HG03521 (cell line): ENCODE results near the gene SVEP1.
"Not testable (repeated sequence)": the region's sequence is repeated elsewhere in the genome, so short reads cannot be mapped to it uniquely, and the experiment has no call there.

Source experiments
- ATAC-seq: cut with Tn5 transposase; IDR thresholded peaks from one replicate; pipeline ENCODE4 v1.9.1; 2021; ENCODE audit warnings: mild to moderate bottlenecking, moderate library complexity; ENCODE audit not compliant: unreplicated experiment

The SVEP1 gene

DNA sequence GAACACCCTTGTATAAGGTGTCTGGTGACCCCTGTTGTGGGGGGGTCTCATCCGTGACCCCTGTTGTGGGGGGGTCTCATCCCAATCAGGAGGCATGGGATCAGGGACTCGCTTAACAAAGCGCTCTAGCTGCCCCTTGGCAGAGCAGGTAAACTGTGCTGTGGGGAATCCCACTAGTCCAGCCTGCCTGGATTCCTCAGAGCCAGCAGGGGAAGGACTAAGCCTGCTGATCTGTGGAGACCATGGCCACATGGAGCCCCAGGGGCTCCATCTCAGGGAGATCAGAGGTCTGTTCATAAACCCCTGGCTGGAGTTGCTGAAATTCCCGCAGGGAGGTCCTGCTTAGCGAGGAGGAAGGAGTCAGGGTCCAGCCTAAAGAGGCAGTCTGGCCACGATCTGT is 196.1 kb downstream of the SVEP1 start:
- ATAC-seq, result no peak

DNA sequence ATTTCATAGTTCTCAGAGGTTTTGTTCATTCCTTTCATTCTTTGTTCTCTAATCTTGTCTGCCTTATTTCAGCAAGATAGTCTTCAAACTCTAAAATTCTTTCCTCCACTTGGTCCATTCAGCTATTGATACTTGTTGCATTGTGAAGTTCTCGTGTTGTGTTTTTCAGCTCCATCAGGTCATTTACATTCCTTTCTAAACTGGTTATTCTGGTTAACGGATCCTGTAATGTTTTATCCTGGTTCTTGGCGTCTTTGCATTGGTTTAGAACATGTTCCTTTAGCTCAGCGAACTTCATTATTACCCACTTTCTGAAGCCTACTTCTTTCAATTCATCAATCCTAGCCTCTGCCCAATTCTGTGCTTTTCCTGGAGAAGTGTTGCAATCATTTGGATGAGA is 196.8 kb downstream of the SVEP1 start:
- no peak for ATAC-seq

DNA sequence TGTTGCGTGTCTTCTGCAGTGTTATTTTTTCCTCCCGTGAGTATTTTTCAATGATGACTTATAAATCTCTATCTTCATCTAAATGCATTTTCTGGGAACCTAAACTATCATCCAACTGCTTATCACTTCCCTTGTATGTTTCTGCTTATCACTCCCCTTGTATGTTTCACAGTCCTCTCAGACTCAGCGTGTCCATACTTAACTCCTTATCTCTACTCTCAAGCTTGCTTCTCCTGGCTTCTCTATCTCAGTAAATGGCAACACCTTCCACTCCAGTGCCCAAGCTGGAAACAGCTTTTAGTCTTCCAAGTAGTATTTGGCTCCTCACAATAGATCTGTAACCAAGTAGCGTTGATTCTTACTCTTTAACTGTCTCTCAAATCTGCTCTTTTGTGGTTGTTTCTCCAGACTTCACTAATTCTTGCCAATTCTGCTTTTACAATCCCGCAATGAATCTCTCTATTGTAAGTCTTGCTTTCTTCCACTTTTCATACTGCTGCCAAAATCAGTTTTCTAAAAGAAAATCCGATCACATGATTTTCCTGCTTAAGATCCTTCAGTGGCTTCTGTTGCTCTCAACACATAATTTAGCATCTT is 208.0 kb downstream of the SVEP1 start:
- no peak for ATAC-seq

DNA sequence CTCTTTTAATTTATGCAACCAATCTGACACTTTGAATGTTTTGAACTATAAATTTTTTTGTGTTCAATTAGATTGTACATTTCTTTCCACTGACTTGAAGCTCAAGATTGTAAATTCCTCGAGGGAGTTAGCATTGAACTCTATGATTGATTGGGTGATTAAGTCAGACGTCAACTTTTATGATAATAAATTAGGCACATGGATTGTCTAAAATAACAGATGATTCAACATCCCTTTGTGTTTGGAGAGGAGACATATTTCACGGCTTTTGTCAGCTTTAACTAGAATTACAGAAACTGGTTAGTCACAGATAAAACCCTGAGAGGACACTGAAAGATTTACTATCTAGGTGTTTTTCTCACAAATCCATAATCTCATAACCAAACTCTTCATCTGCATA is 209.2 kb downstream of the SVEP1 start:
- no peak for ATAC-seq

DNA sequence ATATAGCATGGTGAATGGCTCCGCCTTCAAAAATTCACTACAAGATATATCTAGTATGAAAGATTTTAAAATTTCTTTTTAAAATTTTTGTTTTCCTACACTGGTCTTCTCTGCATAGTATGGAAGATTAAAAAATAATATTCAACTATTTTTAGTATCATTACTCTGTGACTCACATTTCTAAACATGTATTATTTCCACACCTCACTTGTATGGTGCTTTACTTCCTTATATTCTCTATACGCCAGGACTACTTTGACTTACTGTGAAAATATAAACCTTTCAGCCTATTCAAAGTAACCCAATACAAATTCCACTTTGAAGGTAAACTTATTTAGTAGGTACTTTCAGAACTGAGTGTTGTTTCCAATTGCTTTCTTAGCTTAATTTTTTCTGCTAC is 215.1 kb downstream of the SVEP1 start:
- no peak for ATAC-seq

DNA sequence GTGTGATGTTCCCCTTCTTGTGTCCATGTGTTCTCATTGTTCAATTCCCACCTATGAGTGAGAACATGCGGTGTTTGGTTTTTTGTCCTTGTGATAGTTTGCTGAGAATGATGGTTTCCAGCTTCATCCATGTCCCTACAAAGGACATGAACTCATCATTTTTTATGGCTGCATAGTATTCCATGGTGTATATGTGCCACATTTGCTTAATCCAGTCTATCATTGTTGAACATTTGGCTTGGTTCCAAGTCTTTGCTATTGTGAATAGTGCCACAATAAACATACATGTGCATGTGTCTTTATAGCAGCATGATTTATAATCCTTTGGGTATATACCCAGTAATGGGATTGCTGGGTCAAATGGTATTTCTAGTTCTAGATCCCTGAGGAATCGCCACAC is 220.5 kb downstream of the SVEP1 start:
- ATAC-seq, result not testable (repeated sequence)

DNA sequence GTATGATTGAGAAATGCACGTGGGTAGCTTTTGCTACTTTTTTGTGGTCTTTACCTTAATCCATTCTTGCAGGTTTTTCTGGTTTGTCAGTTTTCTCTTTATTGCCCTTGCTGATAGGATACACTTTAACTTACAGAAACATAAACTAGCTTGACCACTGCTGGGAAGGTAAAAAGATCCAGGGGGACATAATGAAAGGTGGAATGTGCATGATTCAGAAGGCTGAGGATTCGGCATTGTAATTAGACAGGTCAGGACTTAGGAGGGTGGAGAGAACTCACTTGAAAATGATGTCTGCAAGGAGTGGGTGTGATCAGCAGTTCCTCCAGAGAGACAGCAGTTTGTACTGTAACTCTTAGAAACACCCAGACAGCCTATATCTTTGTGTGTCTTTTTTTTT is 222.0 kb downstream of the SVEP1 start:
- ATAC-seq, result no peak

DNA sequence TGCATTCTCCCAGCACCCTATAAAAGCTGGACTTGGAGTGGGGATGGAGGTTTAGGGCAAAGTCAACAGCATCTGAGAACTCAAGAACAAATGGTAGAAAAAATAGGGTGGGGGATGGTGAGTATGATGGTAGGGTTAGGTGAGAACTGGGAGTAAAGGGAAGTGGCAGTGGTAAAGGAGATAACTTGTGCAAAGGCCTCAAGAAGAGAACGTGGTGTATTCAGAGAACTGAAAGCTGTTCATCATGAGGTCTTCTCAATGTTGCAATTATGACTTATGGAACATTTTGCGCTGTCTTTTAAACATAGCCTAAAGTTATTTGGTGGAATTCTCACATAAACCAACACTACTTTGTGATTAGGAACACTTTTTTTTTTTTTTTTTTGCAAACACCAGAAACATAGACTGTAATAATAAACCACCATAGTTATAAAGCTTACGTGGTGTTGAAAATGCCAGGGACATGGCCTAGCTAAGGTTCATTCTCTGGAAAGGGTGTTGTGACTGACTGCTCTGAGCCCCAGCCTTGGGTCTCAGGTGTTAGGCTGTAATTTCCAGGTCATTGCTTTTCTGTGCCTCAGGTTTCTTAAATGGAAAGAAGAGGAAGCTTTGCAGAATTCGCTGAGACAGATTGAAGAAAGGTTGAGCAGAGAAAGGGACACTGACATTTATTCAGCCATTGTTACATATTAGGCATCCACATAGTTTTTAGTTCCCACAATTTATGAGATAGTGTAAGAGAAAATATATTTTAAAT is 222.7 kb downstream of the SVEP1 start:
- ATAC-seq, result no peak

DNA sequence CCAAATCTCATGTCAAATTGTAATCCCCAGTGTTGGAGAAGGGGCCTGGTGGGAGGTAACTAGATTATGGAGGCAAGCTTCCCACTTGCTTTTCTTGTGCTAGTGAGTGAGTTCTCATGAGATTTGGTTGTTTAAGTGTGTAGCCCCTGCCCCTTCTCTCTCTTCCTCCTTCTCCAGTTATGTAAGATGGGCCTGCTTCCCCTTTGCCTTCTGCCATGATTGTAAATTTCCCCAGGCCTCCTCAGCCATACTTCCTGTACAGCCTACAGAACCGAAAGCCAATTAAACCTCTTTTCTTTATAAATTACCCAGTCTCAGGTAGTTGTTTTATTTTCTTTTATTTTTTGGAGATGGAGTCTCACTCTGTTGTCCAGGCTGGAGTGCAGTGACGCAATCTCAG is 223.6 kb downstream of the SVEP1 start:
- no peak for ATAC-seq

DNA sequence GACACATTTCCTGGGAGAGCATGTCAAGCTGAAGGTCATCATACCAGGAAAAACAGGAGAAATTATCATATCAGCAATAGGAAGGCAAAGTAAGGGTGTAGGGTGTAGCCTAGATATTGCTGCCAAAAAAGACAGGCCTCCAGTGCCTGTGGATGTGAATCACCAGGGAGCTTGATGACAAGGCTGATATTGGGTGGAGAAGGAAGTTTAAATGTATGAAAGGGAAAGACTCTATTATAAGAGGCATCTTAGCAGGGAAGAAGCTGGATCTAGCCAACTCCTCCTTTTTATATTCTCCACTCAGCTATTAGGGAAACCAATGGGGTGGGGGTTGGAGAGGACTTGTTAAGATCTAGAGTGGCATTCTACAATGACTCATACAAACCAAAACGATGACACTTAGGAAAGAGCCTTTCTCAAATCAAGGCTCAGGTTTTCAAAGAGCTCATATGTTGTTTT is 228.5 kb downstream of the SVEP1 start:
- no peak for ATAC-seq

DNA sequence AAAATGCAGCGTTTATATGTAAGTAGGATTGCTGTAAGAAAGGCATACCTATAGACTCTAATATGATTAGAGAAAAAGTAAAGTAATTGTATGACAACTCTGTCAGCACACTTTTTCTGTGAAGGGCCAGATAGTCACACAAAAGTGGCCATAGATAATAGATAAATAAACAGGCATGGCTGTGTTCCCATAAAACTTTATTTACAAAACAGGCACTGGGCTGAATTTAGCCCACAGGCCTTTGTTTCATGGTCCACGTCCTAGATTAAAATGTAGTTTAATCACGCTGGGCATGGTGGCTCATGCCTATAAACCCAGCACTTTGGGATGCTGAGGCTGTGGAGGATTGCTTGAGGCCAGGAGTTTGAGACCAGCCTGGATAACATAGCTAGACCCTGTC is 233.2 kb downstream of the SVEP1 start:
- ATAC-seq, result no peak

DNA sequence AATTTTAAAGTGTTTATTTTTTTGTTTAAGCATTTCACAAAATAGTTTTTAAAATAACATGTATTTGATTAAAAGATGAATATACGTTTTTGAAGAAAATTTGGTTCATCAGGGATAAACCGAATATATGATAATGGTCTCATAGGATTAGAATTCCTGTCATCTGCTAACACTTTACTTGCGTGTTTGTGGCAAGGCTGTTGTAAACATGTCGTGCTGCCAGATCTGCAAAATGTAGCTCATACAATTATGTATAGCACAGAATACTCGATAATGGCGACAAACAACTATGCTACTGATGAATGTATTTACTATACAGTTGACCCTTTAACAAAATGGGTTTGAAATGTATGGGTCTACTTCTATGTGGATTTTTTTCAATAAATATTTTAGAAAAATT is 234.7 kb downstream of the SVEP1 start:
- ATAC-seq, result no peak

DNA sequence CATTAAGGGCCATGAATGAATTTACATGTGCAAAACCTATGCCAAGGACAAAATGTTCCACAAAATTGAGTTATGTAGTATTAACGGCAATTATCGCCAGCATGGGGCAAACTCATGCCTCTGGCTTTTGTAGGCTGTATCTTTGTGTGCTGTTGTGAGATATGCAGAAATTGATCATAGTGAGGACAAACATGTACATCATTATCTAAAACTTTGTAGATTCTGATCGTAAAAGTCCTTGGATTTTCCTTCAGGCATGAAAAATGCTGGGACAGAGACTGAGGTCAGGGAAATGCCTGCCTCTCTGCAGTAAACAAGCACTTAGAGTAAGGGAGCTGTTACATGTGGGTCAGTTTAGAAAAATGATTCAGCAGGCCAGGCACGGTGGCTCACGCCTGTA is 236.0 kb downstream of the SVEP1 start:
- no peak for ATAC-seq

DNA sequence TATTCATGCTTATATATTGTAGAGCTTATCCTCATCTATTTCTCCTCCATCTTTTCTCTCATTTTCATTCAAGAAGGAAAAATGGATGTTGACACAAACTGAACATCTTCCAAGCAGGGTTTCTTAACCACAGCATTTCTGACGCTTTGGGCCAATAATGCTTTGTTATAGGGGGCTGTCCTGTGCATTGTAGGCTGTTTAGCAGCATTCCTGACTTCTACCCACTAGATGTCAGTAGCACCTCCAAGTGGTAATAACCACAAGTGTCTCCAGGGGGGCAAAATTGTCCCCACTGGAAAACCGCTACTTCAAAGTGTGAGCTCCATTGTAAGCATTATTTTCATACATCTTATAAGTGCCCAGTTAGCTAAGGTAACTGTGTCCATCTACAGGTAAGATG is 239.2 kb downstream of the SVEP1 start:
- no peak for ATAC-seq

DNA sequence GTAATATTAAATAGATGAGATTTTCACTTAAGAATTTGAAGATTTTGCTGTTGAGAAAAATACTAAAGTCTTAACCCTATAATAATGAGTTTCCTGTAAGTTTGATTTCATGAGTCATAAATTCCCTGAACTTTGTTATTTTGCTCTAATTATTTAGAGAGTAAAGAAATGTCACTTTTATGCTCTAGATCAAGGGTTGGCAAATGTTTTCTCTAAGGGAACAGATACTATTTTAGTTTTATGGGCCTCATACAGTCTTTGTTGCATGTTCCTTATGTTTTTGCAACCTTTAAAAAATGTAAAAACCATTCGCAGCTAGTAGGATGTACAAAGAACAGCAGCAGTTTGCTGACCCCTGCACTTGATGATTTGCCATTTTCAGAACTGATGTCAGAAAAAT is 241.4 kb downstream of the SVEP1 start:
- ATAC-seq, result no peak

DNA sequence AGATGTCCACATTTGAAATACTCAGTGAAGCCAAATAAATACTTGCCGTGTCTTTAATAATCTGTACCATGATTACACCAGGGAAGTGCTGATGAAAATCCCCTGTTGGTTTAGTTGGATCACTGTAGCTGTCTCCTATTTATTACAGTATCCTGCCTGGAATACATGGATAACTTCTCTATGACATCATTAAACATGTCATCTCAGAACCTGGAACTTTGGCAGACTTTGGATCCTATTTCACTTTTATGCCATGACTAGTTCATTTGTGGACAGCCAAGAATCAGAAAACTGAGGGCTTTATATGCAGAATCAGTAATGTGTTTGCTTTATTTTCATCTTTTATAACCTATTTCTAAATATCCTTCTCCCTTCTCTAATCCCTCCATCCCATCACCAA is 241.8 kb downstream of the SVEP1 start, which contains the start of gene TXNDC8:
Gene TXNDC8 (minus strand): TSS at position 137 of the 400 bp plus-strand sequence.
- ATAC-seq, result no peak

DNA sequence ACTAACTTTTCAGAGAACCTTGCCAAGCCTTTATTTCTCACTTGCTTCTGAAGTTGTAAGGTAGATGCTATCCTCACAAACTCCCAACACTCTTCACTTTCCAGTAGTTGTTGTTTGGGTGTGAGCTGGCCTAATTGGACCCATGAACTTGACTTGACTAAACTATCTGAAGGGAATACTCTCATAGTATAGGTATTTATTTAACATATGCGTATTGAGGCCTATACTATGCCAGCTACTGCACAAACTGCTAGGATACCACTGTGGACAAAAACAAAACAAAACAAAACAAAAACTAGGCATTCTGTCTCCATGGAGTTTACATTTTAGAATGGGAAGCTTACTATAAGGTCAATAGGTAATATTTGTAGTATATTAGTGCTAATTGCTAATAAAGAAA is 243.2 kb downstream of the SVEP1 start:
- ATAC-seq, result no peak

DNA sequence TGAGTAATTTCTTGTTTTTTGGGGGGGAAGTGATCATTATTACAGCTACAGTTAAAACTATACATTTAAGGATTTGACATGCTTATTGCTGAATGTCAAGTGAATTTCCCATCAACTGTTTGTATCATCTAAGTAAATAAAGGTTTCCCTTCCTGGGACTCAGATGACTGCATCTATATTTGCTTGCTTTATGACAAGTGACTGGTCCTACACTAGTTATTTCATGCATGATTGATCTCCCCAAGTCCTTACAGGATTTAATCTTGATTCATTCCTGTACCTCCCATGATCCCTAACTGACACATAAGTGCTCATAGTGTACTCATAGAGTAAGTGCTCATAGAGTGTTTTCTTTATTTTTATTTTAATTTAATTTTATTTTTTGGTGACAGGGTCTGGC is 244.7 kb downstream of the SVEP1 start:
- no peak for ATAC-seq

DNA sequence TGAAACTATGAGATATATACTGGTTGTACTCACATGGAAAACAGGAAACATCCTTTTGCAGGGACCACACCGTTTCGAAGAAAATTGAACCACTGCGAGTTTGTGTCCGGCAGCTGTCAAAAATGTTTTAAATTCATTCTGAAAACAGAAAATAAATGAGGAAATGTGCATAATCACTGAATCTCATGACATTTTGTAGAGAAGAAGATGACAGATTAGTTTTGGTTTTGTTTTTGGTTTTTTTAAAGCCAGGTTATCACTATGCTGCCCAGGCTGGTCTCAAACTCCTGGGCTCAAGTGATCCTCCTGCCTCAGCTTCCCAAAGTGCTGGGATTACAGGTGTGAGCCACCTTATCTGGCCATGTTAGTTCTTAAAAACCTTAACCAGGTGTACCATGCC is 245.4 kb downstream of the SVEP1 start:
- ATAC-seq, result peak; percentile 55

DNA sequence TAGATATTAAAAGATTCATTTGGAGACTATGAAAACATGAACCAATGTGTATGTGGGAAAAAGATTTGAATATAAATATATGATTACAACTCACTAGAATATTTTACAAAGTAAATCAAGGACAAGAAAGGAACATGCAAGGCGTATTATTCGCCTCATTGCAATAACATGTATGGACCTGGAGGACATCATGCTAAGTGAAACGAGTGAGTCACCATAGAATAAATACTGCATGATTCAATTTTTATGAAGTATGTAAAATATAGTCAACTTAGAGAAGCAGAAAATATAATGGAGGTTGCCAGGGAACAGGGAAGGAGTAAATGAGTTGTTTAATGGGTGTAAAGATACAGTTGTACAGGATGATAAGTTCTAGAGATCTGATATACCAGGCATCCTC is 246.8 kb downstream of the SVEP1 start:
- no peak for ATAC-seq

DNA sequence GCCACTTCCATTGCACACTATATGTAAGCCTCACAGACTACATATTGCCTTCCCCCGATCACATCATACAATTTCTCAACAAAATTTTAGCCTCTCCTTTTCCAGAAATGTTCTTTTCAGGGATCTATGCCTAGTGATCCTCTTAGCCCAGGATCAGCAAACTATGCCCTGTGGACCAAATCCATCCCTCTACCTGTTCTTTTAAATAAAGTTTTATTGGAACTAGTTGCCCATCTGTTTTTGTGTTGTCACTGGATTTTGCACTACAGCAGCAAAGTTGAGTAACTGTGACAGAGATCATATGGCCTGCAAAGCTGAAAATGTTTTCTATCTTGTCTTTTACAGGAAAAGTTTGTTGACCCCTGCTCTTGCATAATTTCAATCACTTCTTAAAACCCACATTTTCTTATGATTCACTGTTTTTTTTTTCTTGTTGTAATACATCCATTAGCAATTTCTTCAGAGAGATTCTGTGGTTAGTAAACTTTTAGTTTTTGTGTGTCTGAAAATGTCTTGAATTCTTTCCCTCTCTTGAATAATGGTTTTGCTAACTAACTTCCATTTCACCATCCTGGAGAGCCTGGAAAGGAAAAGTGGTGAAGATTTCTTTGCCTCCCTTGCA is 248.9 kb downstream of the SVEP1 start:
- ATAC-seq, result no peak

DNA sequence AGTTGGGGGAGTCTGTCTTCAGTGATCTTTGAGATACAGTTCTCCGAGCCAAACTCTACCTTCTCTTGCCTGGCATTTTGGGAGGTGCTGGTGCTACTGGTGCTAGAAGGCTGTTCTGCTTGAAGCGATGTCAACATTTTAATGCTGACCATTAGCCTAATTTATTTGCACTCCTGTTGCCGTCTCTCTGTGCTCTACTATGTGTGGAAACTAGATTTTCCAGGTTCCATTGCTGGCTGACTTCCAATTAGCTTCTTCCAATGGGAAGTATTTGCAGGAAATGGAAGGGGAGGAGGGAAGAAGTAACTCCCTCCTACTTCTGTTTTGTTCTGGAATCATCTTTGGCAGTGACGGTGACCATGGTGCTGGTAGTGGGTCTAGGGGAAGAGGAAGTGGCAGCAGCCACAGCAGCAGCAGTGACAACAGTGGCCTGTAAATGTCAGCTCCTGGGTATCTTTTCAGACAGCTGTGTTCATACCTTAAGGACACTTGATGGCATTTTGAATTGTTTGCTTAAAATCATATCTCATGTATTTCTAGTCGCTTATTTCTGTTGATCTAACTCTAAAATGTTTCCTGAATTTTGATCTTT is 249.8 kb downstream of the SVEP1 start:
- ATAC-seq, result no peak
